LNCAP (cell line): ENCODE data around the gene IFT57.

Source experiments
- CTCF ChIP-seq: fragments of 450-650 bp; IDR thresholded peaks from 2 replicates; pipeline ENCODE4 v1.5.1; 2017; ENCODE audit warnings: mild to moderate bottlenecking

IFT57 gene

DNA sequence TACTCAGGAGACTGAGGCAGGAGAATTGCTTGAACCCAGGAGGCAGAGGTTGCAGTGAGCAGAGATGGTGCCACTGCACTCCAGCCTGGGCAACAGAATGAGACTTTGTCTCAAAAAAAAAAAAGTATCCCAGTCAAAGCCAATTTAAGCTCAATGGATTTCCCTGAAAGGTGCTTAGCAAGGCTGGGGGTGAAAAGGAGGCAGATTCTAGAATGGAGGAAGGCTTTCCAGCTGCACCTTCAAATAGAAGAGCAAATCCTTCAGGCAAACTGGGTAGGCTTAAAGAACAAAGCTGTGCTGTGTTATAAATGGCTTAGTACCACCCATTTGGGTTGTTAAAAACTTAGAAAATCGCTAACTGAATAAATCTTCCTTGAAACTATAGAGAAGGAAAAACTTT, 3.0 kb upstream of the IFT57 start:
- no peak for TF ChIP-seq CTCF

DNA sequence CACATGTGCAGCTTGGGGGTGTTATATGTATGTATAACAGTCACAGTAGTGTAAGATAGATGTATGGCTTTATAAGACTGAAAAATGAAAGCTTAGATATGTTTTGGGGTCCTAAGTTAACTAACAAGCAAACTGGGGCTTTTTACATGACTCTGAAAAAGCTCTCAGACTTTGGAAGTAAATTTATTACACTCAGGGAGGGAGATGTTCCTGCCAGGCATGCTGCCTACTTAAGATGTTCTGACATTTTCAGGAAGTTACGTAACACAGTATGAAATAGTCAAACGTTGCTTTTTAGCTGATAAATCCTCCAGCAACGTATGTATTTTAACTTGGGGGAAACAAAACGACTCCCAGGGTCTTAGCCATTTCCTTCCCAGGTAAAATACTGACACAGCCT, 1.7 kb upstream of the IFT57 start:
- TF ChIP-seq CTCF = no peak

DNA sequence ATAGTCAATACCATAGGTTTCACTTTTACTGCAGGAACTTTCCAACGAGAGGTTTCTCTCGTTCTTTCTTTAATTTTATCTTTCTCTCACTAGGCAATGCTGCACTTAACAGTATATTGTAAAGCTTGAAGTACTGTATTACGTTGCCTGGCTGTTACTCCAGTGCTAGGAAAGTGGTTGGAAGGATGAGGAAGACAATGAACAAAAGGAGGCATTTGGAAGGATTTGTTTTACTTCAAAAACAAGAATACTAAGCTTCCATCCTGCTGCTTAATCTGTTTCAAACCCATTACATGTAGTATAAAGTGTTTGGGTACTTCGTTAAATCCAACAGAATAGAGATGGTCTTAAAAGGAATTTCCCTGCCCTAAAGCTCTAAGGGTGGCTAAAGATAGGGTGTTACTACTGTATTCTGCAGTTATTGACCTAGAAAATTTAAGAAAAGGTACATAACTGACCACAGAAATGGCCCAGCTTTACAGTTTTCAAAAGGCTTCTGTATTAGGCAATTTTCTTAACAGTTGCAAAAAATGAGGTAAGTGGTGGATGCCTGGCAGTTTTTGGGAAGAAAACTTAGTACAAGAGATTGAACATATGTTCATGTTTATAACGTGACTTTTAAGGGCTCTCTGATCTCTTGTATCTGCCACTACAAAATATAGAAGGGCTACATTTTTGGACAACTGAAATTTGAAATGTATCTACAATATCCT, 785 bp upstream of the IFT57 start:
- TF ChIP-seq CTCF = no peak

- TF ChIP-seq CTCF = no peak
Observed at GRCh38 chr3:108221393-108221792, 831 bp downstream of the IFT57 start.

DNA sequence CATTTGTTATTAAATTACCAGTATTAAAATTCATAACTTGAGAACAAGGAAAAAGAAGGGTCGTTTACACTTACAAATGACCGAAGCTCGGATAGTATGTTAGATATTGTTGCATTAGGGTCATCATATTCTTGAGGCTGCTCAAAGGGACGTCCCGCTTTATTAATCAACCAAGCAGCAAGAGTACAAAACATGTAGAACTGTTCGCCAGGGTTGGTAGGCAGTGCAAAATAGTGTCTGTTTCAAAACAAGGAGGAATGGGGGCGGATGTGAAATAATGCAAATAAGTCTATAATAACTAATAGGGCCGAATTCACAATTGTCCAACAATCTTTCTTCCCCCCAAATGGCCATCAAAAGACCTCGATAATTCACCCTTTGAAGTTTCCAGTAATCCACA, 2.9 kb downstream of the IFT57 start:
- no peak for TF ChIP-seq CTCF

GRCh38 chr3:108218811-108219210, 3.4 kb downstream of the IFT57 start:
- TF ChIP-seq CTCF = no peak

DNA sequence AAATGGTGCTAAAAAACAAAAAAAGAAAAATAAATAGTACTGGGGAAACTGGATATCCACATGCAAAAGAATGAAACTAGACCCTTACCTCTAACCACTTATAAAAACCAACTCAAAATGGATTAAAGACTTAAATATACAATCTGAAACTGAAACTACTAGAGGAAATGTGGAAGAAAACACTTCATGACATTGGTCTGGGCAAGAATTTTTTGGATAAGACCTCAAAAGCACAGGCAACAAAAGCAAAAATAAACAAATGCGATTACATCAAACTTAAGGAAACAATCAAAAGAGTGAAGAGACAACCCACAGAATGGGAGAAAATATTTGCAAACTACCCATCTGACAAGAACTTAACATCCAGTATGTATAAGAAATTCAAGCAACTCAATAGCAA, 6.4 kb downstream of the IFT57 start:
- no peak for TF ChIP-seq CTCF

GRCh38 chr3:108209579-108209978, 12.6 kb downstream of the IFT57 start:
- TF ChIP-seq CTCF = no peak
